Activated naive CD4-positive, alpha-beta T cell treated with anti-CD3 and anti-CD28 coated beads for 36 hours (primary cell): ENCODE results near the gene B3GNT4. TPM values are rescaled to one million over a fixed set of nuclear protein-coding genes. Genes with fewer than 3 reads are reported as not detected.
A peak's percentile ranks its signal among the peaks of the same experiment; 100 is the strongest.

ENCODE experiments used
- CTCF ChIA-PET: fragments of 350-600 bp; sonication (Branson Sonifier 250); formaldehyde crosslinking; loops from one replicate; lab custom pipeline; 2021; ENCODE audit warnings: antibody characterized with exemption; lab: Charles Lee
- DNase-seq: peaks from one replicate; pipeline ENCODE4 v3.0.0-alpha.2; 2020
- H3K27ac Mint-ChIP-seq: one replicate; pipeline ENCODE4 v1.8.0; 2021; ENCODE audit warnings: mild to moderate bottlenecking, mixed read lengths
- H3K27me3 Mint-ChIP-seq: one replicate; pipeline ENCODE4 v1.8.0; 2021; ENCODE audit warnings: low read depth, mixed read lengths
- H3K36me3 Mint-ChIP-seq: one replicate; pipeline ENCODE4 v1.8.0; 2021; ENCODE audit warnings: low read depth, mixed read lengths
- H3K4me1 Mint-ChIP-seq: one replicate; pipeline ENCODE4 v1.8.0; 2021; ENCODE audit warnings: low read depth, mixed read lengths
- H3K4me3 Mint-ChIP-seq: one replicate; pipeline ENCODE4 v1.8.0; 2021; ENCODE audit warnings: mild to moderate bottlenecking, moderate library complexity, mixed read lengths
- H3K9me3 Mint-ChIP-seq: one replicate; pipeline ENCODE4 v1.8.0; 2021; ENCODE audit warnings: mixed read lengths
- intact Hi-C: fragments of 100-400 bp; cut with micrococcal nuclease; formaldehyde crosslinking; loops from one replicate; pipeline ENCODE4 v1.15.1; 2023
- total RNA-seq, 2 experiments: library from RNA; stranded (reverse); gene quantifications; one replicate each; pipeline ENCODE4 v1.2.3, GENCODE V29; 2021

The B3GNT4 gene
- under 1 TPM; 0.43 to 0.67 TPM for total RNA-seq

DNA sequence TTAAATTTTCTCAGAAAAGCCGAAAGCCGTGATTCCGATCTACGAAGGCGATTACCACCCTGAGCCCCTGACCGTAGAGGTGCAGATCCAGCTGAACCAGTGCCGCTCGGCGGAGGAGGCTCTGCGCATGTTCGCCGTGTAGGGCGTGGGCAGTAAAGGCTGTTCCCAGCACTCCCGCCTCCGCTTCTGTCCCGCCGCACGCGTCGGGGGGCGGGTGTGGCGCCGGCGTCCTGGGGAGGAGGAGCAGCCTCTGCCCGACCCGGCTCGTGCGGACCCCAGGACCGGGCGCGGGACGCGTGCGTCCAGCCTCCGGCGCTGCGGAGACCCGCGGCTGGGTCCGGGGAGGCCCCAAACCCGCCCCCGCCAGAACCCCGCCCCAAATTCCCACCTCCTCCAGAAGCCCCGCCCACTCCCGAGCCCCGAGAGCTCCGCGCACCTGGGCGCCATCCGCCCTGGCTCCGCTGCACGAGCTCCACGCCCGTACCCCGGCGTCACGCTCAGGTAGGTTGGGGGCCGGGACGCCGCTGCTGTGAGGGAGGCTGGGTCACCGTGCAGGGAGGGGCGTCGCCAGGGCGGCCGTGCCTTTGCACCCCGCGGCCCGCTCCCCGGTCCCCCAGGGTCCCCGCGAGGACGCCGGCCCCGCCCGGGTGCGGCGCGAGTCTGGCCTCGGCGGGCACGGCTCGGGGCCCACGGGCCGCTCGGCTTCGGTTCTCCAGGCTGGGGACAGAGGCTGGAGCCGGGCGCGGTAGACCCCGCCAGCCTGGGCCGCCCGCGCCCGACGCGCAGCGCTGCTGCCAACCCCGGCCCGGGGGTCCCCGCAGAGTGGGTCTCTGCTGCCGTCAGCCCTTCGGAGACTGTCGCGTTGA lies at the start of gene B3GNT4:
B3GNT4 (plus strand) TSS at position 409 of the 866 bp plus-strand sequence. CDS start 910 bp downstream, outside the sequence.
- peaks cover 10% of the 10 kb centered on the region for H3K27me3 Mint-ChIP-seq
- H3K4me3 Mint-ChIP-seq = peak within 1 kb of the TSS; percentile 73
- H3K9me3 Mint-ChIP-seq = no peaks in the 10 kb centered on the region
- peak; percentile 68 for DNase-seq
- CTCF ChIA-PET = interaction anchor here (0.6 kb wide), 1 partner anchor 79 kb away, joined by 3 read pairs; no protein-coding TSS in a partner anchor
- no peak within 1 kb of the TSS for H3K27ac Mint-ChIP-seq
- intact Hi-C loops = loop anchor here (1.0 to 5.0 kb wide), 2 partner anchors 23 to 64 kb away; partner anchors contain the start of genes DIABLO and VPS33A
- peaks cover 5% of the 10 kb centered on the region for H3K36me3 Mint-ChIP-seq
- peaks cover 15% of the 10 kb centered on the region for H3K4me1 Mint-ChIP-seq

DNA sequence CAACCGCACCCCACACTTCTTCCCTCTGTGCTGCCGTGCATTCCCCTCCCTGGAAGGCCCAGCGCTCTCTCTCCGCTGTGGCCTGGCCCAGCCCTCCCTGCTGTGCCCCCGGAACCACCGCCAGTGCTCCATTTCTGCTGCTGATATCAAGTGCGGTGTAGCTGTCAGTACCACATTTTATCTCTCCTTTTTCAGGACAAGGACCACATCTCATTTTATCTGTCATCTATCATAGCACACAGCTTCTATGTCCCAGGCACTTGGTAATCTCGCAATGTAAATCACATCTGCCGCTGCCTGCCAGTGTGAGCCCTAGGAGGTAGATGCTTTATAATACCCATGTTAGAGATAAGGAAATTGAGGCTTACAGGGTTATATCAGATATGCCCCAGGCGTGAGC lies 47.8 kb upstream of the B3GNT4 start:
- intact Hi-C loops = no loop called here
- Mint-ChIP-seq H3K4me1 (no peaks in the 10 kb centered on the region), H3K36me3 (no peaks in the 10 kb centered on the region), H3K4me3 (no peak overlapping the region), H3K27me3 (no peaks in the 10 kb centered on the region), H3K27ac (no peak overlapping the region), H3K9me3 (no peaks in the 10 kb centered on the region)
- CTCF ChIA-PET = interaction anchor here (1.1 kb wide), 1 partner anchor 101 kb away, joined by 3 read pairs; no protein-coding TSS in a partner anchor
- no peak for DNase-seq

DNA sequence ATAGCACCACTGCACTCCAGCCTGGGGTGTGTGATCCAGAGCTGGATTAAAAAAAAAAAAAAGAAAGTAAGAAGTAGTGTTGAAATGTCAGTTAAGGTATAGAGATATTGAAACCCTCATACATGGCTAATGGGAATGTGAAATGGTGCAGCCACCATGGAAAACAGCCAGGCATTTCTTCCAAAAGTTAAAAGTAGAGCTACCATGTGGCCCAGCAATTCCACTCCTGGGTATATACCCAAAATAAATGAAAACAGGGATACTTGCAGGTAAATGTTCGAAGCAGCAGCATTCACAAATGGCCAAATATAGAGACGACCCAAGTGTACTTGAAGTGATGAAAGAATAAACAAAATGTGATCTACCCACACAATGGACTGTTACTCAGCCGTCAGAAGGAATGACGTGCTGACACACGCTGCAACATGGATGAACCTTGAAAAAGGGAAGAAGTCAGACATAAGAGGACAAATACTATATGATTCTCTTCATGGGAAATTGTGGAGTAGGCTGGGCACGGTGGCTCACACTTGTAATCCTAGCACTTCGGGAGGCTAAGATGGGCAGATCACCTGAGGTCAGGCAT lies 44.7 kb upstream of the B3GNT4 start:
- no peak overlapping the region for H3K4me3 Mint-ChIP-seq
- H3K36me3 Mint-ChIP-seq = no peaks in the 10 kb centered on the region
- CTCF ChIA-PET = interaction anchor here (0.6 to 1.1 kb wide), 3 partner anchors 29 to 127 kb away, joined by 3 to 5 read pairs (median 3); no protein-coding TSS in a partner anchor
- H3K9me3 Mint-ChIP-seq = no peaks in the 10 kb centered on the region
- intact Hi-C loops = no loop called here
- H3K4me1 Mint-ChIP-seq = peaks cover 2% of the 10 kb centered on the region
- no peaks in the 10 kb centered on the region for H3K27me3 Mint-ChIP-seq
- no peak for DNase-seq
- H3K27ac Mint-ChIP-seq = no peak overlapping the region

DNA sequence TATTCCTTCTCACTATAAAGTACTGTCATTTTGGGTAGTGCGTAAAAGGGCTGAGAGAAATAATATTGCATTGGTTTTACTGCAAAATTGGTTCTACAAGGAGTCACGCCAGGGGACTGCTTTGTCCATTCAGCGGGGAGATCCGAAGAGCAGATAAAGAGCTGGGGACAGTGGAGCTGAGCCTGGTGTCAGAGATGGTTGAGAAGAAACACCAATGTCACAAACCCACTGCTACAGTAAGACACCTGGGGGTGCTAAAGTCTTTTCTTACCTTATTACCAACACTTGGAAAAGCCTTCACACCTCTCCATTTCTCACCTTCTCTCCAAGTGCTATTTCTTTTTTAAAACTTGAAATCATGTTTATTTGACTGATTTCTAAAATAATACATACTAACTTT lies 43.6 kb upstream of the B3GNT4 start:
- no peak for DNase-seq
- Mint-ChIP-seq H3K4me3 (no peak overlapping the region), H3K9me3 (no peaks in the 10 kb centered on the region), H3K4me1 (peaks cover 2% of the 10 kb centered on the region), H3K36me3 (no peaks in the 10 kb centered on the region), H3K27ac (no peak overlapping the region), H3K27me3 (no peaks in the 10 kb centered on the region)
- intact Hi-C loops = loop anchor here (1.0 kb wide), 1 partner anchor 31 kb away; no protein-coding TSS in a partner anchor
- CTCF ChIA-PET = interaction anchor here (0.6 kb wide), 1 partner anchor 396 kb away, joined by 3 read pairs; no protein-coding TSS in a partner anchor

DNA sequence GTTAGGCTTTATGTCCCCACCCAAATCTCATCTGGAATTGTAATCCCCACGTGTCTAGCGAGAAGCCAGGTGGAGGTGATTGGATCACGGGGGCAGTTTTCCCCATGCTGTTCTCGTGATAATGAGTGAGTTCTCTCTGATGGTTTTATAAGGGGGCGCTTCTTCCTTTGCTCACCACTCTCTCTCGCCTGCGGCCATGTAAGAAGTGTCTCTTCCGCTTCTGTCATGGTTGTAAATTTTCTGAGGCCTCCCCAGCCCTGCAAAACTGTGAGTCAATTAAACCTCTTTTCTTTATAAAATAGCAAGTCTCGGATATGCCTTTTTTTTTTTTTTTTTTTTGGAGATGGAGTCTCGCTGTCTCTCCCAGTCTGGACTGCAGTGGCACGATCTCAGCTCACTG lies 42.7 kb upstream of the B3GNT4 start:
- intact Hi-C loops = loop anchor here (1.0 kb wide), 1 partner anchor 31 kb away; no protein-coding TSS in a partner anchor
- CTCF ChIA-PET = no interaction called here
- Mint-ChIP-seq H3K27me3 (no peaks in the 10 kb centered on the region), H3K27ac (no peak overlapping the region), H3K9me3 (no peaks in the 10 kb centered on the region), H3K36me3 (no peaks in the 10 kb centered on the region), H3K4me3 (no peak overlapping the region), H3K4me1 (peaks cover 2% of the 10 kb centered on the region)
- no peak for DNase-seq

DNA sequence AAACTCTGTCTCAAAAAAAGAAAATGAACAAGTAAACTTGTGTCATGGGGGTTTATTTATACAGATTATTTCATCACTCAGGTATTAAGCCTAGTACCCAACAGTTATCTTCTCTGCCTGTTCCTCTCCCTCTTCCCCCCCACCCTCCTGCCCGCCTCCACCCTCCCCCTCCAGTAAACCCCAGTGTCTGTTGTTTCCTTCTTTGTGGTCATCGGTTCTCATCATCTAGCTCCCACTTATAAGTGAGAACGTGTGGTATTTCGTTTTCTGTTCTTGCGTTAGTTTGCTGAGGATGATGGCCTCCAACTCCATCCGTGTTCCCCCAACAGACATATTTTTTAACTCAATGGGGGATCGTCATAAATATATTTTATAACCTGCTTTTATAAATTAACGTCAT lies 41.8 kb upstream of the B3GNT4 start:
- CTCF ChIA-PET = no interaction called here
- intact Hi-C loops = no loop called here
- Mint-ChIP-seq H3K27me3 (no peaks in the 10 kb centered on the region), H3K4me3 (no peak overlapping the region), H3K27ac (no peak overlapping the region), H3K4me1 (peaks cover 2% of the 10 kb centered on the region), H3K9me3 (no peaks in the 10 kb centered on the region), H3K36me3 (no peaks in the 10 kb centered on the region)
- DNase-seq = no peak

DNA sequence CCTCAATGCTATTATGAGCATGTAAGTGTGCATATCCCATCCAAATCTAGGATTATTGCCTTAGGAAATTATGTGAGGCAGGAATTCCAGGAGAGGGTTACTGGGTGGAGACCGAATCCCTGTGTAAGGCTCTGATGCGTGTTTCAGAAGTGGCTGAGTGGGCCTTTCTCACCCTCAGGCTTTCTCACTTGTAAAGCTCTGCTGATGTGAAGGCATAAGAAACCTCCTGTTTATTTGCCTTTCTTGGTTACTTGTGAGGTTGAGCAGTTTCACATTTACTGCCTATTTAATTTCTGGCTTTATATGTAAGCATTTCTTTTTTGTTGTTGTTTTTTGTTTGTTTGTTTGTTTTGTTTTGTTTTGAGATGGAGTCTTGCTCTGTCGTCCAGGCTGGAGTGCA lies 40.5 kb upstream of the B3GNT4 start:
- CTCF ChIA-PET = no interaction called here
- no peaks in the 10 kb centered on the region for H3K27me3 Mint-ChIP-seq
- intact Hi-C loops = no loop called here
- no peaks in the 10 kb centered on the region for H3K9me3 Mint-ChIP-seq
- no peak for DNase-seq
- peaks cover 2% of the 10 kb centered on the region for H3K4me1 Mint-ChIP-seq
- H3K36me3 Mint-ChIP-seq = no peaks in the 10 kb centered on the region
- no peak overlapping the region for H3K4me3 Mint-ChIP-seq
- H3K27ac Mint-ChIP-seq = no peak overlapping the region

DNA sequence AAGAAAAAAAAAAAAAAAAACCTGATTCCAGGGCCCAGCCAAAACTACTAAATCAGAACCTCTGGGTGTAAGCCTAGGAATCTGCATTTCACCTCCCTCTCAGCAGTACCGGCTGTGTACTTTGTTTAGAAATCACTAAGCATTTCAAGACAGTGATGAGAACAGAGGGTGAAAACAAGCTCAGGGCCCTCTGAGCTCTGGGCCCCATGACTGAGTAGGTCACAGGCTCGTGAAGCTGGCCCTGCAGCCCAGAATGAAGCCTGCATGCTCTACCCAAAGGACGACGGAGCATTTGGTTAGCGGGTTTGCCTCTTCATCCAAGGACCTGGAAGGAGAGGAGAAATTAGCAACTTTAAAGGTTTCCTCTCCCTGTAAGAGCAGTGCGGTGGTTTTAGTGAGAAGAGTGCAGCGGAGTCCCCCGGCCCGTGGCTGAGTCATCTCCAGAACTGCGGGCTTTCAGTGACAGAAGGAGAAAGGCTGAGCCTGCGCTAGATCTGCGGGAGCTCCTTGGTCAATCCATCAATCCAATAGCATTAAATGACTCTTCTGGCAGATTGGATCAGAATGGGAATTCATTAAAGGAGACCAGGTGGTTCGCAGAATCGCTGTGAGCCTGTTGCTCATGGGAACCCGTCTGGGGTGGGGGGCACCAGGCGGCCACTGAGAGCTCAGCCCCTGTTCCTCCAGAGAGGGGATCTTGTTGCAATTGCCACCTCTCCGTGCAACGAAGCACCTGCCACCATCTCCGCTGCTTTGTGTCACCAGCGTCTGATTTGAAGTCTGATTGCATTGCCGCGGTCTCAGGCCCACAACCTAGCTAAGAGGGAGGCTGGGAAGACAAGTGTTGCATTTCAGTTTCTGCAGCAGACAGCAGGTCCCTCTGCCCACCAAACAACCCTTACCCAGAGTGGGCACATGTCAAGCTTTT lies 36.8 kb upstream of the B3GNT4 start:
- intact Hi-C loops = no loop called here
- Mint-ChIP-seq H3K27me3 (no peaks in the 10 kb centered on the region), H3K27ac (no peak overlapping the region), H3K4me3 (no peak overlapping the region), H3K36me3 (no peaks in the 10 kb centered on the region), H3K4me1 (peaks cover 2% of the 10 kb centered on the region), H3K9me3 (no peaks in the 10 kb centered on the region)
- DNase-seq = peak; percentile 30
- CTCF ChIA-PET = interaction anchor here (0.6 to 0.8 kb wide), 5 partner anchors 28 to 526 kb away, joined by 3 to 5 read pairs (median 4); no protein-coding TSS in a partner anchor

DNA sequence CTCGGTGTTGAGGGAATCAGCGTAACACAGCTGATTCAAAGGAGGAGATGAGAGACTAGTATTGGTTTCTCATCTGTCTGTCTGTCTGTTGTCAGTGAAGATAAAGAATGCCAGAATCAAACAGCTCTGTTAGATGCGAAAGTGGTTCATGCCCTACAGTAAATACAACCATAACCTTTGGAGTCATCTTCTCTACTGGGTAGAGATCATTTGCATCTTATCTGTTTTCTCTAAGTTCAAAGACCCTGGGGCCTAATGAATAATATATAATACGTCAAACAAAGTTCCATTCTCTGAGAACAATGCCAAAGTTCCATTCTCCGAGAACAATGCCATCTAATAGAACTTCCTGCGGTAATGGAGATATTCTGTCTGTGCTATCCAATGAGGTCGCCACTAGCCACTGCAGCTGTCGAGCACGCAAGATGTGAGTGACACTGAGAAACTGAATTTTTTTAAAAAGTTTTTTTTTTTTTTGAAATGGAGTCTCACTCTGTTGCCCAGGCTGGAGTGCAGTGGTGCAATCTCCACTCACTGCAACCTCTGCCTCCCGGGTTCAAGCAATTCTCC lies 36.1 kb upstream of the B3GNT4 start:
- no peak overlapping the region for H3K27ac Mint-ChIP-seq
- no peaks in the 10 kb centered on the region for H3K4me1 Mint-ChIP-seq
- CTCF ChIA-PET = interaction anchor here (0.7 to 0.8 kb wide), 2 partner anchors 113 to 526 kb away, joined by 4 read pairs; no protein-coding TSS in a partner anchor
- H3K27me3 Mint-ChIP-seq = no peaks in the 10 kb centered on the region
- no peaks in the 10 kb centered on the region for H3K36me3 Mint-ChIP-seq
- H3K9me3 Mint-ChIP-seq = no peaks in the 10 kb centered on the region
- intact Hi-C loops = no loop called here
- H3K4me3 Mint-ChIP-seq = no peak overlapping the region
- no peak for DNase-seq

DNA sequence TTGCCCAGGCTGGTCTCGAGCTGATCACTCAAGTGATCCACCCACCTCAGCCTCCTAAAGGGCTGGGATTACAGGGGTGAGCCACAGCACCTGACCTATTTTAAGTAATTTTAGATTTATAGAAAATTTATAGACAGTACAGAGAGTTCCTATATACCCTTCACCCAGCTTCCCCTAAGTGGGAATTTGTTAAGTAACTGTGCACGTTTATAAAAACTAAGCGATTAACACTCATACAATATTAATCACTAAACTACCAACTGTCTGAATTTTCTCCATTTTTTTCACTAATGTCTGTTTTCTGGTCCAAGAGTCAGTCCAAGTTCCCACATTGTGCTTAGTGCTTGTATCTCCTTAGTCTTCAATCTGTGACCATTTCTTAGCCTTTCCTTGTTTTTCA lies 35.0 kb upstream of the B3GNT4 start:
- Mint-ChIP-seq H3K4me3 (no peak overlapping the region), H3K9me3 (no peaks in the 10 kb centered on the region), H3K27ac (no peak overlapping the region), H3K36me3 (no peaks in the 10 kb centered on the region), H3K27me3 (no peaks in the 10 kb centered on the region), H3K4me1 (no peaks in the 10 kb centered on the region)
- intact Hi-C loops = no loop called here
- CTCF ChIA-PET = interaction anchor here (0.6 kb wide), 1 partner anchor 36 kb away, joined by 4 read pairs; no protein-coding TSS in a partner anchor
- DNase-seq = no peak

DNA sequence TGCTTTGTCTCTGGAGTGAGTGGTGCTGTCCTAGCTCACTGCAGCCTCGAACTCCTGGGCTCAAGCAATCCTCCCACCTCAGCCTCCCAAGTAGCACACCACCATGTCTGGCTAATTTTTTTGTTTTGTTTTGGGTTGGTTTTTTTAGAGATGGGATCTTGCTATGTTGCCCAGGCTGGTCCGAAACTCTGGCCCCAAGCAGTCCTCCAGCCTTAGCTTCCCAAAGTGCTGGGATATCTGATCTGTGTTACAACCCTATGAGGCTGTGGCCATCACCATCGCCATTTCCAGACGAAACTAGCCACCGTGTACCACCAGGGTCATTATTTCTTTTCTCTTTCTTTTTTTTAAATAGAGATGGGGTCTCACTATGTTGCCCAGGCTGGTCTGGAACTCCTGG lies 32.1 kb upstream of the B3GNT4 start:
- intact Hi-C loops = no loop called here
- CTCF ChIA-PET = interaction anchor here (1.2 kb wide), 1 partner anchor 19 kb away, joined by 3 read pairs; no protein-coding TSS in a partner anchor
- Mint-ChIP-seq H3K36me3 (no peaks in the 10 kb centered on the region), H3K4me3 (no peak overlapping the region), H3K4me1 (no peaks in the 10 kb centered on the region), H3K27ac (no peak overlapping the region), H3K9me3 (no peaks in the 10 kb centered on the region), H3K27me3 (no peaks in the 10 kb centered on the region)
- DNase-seq = no peak
